DMS153 treated with DMSO at 0.1 percent for 48 hours (cell line): ENCODE data around the gene GPC5.
"Not testable (repeated sequence)": the region's sequence is repeated elsewhere in the genome, so short reads cannot be mapped to it uniquely, and the experiment has no call there.

Experiments
- DNase-seq: peaks from one replicate; lab custom pipeline; 2025; ENCODE audit not compliant: unreplicated experiment; lab: John Stamatoyannopoulos, UW

GPC5 gene

DNA sequence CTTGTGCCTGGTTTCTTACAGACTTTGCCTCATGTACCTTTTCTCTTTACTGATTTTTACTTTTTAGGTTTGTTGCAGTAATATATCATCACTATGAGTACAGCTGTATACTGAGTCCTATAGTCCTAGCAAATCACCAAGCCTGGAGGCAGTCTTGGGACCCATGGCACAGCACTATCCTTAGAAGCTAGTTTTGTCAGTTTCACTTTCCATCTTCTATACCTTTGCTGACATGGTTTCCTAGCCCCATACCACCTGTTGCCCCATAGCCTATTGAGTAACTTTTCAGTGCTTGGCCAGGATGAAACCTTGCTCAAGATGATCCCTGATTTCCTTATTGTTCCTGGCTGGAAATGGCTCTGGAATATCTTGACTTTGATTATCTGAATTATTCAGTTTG, 826.4 kb downstream of the GPC5 start:
- no peak for DNase-seq

DNA sequence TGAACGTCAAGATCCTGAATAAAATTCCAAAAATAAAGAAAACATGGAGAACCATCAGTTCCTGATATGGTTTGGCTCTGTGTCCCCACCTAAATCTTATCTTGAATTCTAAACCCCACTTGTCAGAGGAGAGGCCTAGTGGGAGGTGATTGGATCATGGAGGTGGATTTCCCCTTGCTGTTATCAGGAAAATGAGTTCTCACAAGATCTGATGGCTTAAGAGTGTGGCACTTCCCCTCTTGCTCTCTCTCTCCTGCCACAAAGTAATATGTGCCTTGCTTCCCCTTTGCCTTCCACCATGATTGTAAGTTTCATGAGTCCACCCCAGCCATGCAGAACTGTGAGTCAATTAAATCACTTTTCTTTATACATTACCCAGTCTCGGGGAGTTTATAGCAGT, 827.4 kb downstream of the GPC5 start:
- DNase-seq, result no peak

DNA sequence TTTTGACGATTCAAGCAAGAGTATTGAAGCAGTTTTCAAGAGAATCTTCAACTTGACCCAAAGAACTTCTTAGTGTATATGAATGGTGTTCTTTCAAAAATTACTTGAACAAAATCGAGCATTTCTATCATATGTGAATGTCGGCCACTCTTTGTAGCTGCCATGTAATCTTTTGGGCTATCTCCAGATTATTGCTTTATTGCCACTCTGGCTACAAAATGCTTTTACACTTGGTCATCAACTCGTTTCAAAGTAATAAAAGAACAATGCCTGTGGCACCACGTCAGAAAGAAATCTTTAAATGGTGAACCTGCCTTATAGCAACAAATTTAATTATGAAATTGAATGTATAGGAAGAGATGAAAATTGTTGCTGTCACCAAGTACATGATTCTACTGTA, 834.5 kb downstream of the GPC5 start:
- no peak for DNase-seq

DNA sequence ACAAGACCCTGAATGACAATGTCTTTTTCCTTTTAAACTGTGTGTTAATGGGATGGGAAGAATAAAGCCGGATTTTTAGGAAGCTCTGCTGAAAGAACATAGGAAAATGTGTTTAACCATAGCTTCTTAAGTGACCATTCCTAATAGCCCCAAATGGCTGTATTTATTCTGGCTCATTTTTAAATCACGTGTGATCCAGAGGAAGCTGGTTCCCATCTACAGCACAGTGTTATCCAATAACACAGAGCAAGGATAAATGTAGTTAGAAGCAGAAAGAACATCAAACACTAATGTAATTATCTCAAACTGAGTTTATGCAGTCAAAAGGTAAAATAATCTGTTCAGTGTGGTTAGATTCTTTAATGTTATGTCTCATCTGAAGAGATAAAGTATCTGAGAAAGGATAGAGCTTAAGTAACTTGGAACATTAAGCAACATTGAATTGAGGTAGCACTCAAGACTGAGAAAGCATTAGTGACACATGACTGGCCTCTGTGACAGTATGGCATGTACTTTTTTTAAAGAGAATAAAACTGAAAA, 853.3 kb downstream of the GPC5 start:
- no peak for DNase-seq

DNA sequence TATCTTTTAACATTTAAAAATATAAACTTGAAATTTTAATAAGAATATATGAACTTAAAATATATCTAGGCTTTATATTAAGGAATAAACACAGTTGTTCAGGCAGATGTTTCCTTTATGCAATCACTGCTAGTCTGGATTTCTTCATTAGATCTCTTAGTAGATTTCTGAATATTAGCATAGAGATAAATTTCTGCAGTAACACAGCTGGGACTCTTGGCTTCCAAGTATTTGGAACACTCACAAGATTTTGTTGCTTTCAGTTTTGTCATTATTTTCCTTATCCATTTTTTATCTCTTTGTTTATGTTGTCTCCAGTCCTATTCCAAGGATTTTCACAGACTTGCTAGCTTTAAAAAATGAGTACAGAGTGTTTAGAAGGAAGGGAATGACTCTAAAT, 857.1 kb downstream of the GPC5 start:
- no peak for DNase-seq

DNA sequence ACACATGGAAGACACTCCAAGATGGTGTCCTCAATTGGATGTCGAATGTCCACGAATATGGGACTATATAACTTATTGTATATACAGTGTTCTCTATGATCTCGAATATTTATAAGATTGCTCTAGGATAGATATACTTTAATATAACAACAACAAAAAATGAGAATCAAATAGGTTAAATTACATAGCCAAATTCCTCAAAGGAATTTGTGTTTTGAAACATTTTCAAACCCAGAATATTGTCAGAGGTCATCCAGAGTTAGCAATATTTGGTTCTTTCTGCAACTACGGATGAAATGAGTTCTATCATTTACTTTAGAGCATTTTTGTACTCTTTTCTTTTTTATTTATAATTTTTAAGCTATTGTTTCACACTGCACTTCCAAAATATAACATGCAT, 857.8 kb downstream of the GPC5 start:
- no peak for DNase-seq

DNA sequence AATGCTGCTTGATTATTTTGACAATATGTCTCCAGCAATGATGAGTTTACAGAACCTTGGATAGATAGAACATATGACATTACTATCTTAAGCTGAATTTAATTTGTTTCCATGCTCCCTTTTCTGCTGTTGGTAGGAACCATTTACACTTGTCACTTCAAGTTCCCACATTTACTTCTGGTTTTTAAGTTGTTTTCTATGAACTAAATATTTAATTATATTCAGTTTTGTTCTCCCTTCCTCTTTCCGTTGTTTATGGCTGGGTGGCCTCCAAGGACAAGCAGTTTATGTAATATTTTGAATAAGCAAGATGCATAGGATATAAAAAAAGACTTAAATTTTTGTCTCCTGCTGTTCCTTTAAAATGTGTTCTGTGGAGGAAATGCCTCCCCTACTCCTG, 860.6 kb downstream of the GPC5 start:
- no peak for DNase-seq

DNA sequence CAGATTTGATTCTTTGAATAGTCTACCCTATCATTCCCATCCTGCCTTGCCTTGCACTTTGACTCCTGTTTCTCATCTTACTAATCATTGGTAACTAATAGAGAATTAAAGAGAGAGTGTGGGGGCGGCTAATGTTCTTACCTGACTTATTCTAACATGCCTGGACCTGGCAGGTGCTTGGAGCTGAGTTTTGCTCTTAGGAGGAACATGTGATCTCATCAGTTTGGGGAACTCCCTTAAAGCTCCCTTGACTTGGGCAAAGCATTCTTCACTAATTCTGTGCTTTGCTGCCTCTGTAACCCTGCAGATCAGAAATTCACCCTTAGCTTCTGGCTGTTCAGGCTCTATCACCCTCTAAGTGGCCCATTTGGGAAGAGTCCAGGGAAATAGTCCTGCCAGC, 861.1 kb downstream of the GPC5 start:
- DNase-seq, result no peak

DNA sequence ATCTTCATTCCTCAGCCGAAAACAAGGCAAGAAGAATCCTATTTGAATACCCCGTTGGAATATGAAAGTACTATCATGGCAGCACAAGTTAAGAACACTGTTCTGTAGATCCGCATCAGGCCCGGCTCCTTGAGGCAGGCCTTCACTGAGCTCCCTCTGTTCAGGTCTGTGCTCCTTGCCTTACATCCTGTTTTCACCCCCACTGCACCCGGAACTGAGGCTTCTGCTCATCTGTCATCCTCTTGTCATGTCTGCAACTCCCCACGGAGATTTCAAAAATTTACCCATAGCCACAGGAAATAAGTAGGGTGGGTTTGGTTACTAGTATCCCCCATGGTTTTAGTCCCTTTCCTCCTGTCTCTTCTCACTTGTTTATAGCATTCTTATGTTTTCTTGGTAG, 861.9 kb downstream of the GPC5 start:
- no peak for DNase-seq

DNA sequence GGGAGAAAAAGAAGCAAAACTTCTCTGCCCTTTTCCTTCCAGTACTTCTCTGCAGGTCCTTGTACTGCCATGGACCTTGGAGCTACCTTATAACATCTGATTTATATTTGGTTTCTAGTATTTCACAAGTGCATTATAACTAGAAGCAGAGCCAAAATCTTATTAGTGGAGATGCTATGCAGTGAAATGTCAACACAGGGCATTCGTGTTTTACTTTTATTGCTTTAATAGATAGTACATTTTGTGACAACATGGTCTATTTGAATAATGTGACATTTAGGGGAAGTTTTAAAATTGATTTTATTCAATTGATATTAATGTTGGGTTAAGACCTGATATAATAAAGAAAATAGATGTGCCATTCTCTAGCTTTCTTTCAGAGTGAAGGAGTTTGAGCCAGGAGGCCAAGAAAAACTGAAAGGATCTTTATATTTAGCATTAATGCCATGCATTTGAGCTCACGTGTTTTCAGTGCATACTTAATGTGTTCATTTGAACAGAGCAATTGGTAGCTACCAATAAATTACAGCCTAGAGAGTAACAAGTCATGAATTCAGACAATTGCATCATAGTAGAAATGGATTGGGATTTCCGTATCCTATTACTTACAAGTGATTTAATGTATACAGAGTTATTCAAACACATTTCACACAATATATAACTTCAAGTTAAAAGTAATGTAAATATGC, 863.8 kb downstream of the GPC5 start:
- DNase-seq, result no peak

DNA sequence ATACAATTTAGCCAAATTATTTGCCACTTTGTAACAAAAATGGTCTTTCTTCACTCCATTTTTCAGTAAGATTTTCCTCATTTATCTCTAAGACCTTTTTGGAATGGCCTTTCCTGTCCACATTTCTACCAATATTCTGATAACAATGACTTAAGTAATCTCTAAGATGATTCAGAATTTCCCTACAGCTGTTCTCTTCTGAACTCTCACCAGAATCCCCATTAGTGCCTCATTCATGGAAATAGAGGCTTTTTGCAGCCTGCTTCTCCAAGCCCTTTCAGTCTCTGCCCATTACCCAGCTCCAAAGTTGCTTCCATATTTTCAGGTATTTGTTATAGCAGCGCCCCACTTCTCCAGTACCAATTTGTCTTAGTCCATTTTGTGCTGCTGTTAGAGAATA, 867.0 kb downstream of the GPC5 start:
- no peak for DNase-seq

DNA sequence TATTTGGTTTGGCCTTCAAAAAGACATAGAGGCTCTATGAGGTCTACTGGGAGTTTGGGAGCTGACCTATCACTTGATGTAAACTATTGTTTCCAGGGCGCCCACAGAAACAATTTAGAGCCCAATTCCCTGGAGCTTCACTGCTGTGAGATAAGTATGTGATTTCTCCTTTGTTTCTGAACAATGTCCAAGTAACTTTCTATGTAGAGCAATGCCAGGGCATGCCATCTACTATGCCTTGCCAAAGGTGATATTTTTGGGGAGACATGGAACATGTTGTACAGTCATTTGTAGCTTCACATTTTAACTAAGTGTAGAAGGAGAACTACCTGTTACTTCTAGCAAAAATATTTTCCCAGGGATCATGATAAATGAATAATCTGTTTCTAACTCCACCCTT, 872.6 kb downstream of the GPC5 start:
- DNase-seq, result no peak

DNA sequence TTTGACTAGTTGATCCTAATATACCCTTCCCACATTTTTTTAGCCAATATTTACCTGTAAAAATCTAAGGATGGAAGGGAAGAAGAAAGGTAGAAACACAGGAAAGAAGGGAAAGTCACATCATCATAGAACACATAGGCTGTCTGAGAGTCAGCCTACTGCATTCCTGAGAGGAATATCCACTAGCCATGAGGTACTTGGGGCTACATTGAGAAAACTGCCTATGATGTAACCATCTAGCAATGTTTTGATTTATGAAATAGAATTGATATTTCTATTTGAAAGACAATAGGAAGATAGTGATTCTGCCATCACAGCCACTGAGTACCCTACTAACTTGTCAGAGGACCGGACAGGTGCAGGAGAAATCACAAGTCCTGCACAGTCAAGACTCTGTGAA, 873.8 kb downstream of the GPC5 start:
- DNase-seq, result no peak

DNA sequence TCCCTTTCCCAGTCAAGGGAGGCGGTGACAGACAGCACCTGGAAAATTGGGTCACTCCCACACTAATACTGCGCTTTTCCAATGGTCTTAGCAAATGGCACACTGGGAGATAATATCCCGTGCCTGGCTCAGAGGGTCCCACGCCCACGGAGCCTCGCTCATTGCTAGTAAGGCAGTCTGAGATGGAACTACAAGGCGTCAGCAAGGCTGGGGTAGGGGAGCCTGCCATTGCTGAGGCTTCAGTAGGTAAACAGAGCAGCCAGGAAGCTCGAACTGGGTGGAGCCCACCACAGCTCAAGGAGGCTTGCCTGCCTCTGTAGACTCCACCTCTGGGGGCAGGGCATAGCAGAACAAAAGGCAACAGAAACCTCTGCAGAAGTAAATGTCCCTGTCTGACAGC, 882.6 kb downstream of the GPC5 start:
- not testable (repeated sequence) for DNase-seq

DNA sequence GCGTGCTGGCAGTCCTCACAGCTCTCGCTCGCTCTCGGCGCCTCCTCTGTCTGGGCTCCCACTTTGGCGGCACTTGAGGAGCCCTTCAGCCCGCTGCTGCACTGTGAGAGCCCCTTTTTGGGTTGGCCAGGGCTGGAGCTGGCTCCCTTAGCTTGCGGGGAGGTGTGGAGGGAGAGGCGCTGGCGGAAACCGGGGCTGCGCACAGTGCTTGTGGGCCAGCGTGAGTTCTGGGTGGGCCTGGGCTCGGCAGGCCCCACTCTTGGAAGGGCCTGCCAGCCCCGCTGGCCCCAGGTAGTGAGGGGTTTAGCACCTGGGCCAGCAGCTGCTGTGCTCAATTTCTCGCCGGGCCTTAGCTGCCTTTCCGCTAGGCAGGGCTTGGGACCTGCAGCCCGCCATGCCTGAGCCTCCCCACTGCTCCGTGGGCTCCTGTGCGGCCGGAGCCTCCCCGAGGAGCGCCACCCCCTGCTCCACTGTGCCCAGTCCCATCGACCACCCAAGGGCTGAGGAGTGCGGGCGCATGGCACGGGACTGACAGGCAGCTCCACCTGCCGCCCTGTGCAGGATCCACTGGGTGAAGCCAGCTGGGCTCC, 892.4 kb downstream of the GPC5 start:
- not testable (repeated sequence) for DNase-seq

DNA sequence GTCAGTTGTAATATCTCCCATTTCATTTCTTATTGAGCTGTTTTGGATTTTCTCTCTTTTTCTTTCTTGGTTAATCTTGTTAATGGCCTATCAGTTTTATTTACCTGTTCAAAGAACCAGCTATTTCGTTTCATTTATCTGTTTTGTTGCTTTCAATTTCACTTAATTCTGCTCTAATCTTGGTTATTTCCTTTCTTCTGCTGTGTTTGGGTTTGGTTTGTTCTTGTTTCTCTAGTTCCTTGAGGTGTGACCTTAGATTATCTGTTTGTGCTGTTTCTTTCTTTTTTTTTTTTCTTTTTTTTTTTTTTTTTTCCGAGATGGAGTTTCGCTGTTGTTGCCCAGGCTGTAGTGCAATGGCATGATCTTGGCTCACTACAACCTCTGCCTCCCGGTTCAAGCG, 896.1 kb downstream of the GPC5 start:
- not testable (repeated sequence) for DNase-seq

DNA sequence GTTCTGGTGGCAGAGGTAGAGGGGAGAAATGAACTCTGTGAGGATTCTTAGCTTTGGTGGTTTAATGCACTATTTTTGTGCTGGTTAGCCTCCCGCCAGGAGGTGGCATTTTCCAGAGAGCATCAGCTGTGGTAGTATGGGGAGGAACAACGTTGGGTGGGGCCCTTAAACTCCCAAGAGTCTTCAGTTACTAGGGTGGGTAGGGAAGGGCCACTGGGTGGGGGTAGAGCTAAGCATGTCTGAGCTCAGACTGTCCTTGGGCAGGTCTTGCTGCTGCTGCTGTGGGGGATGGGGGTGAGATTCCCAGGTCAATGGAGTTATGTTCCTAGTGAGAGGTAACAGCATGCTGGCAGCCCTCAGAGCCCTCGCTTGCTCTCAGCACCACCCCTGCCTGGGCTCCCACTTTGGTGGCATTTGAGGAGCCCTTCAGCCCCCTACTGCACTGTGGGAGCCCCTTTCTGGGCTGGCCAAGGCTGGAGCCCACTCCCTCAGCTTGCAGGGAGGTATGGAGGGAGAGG, 897.8 kb downstream of the GPC5 start:
- not testable (repeated sequence) for DNase-seq

DNA sequence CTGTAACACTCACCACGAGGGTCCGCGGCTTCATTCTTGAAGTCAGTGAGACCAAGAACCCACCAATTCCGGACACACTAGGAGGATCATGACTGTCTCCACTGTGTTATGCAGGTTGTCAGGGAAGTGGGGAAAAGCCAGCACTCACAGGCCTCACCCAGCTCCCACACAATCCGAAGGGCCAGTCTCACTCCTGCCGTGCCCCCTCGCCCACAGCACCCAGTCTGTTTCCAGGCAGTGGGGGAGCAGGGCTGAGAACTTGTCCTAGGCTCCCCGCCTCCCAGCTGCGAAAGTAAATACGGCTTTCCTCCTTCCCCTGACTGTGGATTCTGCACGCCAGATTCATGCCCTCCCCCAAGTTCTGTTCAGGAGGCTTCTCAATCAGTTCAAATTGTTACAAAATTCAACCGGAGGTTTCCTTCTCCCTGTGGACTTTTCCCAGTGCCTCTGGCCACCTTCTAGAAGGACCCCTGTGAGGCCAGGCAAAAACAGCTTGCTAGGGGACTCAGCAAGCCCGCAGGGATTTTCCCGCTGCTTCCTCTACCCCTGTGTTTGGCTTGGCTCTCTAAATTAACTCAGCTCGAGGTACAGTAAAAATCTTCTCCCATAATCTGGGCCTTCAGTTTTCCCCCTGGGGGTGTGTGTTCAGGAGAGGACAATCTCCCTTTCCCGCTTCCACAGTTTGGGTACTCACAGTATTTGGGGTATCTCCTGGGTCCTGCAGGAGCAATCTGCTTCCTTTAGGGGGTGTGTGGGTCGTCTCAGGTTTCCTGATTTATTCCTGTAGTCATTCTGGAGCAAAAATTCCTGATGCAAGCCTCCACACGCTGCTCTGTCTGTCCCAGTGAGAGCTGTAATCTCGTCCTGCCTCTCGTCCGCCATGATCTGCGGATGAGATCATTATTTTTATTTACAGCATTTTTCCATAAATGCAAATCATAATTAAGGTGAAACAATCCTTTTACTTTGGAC, 899.8 kb downstream of the GPC5 start:
- no peak for DNase-seq

DNA sequence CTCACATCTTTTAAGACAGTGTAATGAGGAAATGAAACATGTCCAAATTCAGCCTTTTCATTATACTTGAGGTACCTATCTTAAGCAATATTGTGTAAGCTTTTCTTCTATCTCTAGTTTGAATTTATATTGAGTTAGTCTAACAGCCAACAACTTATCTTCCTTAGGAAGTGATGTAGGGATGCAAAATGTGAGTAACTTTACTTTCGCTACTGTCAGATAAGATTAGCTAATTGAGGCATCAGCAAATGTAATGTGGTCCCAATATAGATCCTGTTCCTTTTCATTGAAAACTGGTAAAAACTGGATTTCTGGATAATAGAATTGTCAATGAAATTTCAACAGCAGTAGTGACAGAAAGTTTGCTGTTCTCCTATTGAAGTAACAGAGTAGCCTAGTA, 902.2 kb downstream of the GPC5 start:
- no peak for DNase-seq

DNA sequence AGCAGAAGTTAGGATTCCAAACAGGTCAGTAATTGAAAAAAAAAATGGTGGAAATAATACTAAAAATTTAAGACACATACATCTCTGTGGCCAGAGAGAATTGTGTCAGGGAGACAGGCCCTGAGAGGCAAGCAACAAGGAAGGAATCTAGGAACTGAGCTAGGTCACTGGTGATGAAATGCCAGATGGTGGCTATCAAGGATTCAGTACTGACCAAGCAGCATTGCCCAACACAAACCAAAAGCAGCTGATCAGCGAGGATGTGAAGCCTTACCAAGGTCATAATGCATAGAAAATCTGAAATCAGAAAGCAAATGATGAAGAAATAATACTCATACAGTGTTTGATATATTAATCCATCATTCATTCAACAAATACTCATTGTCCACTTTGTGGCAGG, 905.0 kb downstream of the GPC5 start:
- DNase-seq, result no peak

DNA sequence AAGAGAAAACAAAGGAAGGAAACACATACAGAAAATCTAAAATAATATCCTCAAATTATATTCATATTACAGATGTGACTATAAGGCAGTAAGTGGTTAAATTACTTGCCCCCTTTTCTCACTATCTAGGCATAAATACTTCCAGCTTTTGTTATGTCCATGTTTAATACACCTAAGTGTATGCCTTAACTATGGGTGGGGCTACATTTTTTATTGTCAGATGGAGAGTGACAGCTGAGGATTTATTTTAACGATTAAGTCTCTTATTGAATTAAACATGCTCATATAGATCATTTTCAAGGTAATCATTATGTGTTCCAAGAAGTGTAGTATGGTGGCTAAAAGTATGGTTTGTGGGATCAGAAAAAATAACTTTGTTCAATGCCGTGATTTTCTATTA, 909.3 kb downstream of the GPC5 start:
- no peak for DNase-seq

DNA sequence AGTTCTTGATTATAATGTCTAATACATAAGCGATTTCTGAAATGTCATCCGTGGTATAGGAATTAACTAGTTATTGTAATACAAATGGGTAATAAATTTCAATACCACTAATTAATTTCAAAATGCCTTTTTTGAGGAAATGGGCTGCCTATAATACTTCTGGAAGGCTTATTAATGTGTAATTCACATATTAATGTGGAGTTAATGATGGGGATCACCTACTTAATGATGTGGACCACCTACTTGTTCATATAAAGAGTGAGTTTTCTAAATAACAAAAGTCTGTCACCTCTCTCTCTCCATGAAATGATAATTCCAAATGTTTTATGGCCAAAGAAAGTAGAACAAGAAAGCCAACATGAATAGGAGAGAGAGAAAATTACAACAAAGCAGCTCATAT, 914.4 kb downstream of the GPC5 start:
- DNase-seq, result no peak
